ENCODE results near the gene PCDH18.
"Not testable (repeated sequence)": the region's sequence is repeated elsewhere in the genome, so short reads cannot be mapped to it uniquely, and the experiment has no call there.

PCDH18 gene, protein sequence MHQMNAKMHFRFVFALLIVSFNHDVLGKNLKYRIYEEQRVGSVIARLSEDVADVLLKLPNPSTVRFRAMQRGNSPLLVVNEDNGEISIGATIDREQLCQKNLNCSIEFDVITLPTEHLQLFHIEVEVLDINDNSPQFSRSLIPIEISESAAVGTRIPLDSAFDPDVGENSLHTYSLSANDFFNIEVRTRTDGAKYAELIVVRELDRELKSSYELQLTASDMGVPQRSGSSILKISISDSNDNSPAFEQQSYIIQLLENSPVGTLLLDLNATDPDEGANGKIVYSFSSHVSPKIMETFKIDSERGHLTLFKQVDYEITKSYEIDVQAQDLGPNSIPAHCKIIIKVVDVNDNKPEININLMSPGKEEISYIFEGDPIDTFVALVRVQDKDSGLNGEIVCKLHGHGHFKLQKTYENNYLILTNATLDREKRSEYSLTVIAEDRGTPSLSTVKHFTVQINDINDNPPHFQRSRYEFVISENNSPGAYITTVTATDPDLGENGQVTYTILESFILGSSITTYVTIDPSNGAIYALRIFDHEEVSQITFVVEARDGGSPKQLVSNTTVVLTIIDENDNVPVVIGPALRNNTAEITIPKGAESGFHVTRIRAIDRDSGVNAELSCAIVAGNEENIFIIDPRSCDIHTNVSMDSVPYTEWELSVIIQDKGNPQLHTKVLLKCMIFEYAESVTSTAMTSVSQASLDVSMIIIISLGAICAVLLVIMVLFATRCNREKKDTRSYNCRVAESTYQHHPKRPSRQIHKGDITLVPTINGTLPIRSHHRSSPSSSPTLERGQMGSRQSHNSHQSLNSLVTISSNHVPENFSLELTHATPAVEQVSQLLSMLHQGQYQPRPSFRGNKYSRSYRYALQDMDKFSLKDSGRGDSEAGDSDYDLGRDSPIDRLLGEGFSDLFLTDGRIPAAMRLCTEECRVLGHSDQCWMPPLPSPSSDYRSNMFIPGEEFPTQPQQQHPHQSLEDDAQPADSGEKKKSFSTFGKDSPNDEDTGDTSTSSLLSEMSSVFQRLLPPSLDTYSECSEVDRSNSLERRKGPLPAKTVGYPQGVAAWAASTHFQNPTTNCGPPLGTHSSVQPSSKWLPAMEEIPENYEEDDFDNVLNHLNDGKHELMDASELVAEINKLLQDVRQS

DNA sequence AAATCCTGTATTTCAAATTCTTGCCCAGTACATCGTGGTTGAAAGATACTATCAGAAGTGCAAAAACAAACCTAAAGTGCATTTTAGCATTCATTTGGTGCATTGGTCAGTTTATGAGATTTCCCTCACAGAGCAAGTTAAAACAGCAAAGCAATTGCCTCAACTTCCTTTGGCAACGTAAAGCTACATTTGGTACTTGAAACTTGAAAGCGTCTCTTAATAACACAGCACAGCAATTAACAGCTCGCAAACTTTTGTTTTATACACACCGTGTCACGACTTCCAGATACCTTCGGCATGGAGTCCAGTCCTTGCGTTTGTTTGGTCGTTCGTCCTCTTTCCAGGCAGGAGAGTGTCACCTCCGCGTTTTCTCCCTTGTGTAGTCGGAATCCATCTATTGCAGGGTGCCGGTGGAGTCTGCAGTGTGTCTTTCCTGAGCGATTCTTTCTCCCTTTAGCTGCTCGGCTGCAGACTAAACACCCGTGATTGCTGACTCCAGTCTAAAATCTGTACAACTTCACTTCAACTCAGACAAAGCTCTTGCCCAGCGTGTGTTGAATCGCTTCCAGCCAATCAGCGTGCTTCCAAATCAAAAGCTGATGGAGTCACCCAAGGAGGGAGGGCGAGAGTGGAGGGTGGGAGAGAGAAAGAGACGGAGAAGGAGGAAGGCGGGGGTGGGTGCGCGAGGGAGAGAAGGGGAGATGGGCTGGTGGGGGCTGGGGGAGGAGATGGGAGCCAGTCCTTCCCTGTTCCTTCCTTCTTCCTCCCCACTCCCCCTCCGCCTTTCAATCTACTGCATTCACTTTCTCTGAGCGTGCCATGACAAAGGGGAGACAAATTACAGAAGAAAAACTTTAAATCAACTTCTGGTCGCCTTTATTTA is at the start of gene PCDH18:
PCDH18 (minus strand) TSS at position 509 of the 883 bp plus-strand sequence; CDS start at position 103, 406 bp downstream.
- DNase-seq = no peak

DNA sequence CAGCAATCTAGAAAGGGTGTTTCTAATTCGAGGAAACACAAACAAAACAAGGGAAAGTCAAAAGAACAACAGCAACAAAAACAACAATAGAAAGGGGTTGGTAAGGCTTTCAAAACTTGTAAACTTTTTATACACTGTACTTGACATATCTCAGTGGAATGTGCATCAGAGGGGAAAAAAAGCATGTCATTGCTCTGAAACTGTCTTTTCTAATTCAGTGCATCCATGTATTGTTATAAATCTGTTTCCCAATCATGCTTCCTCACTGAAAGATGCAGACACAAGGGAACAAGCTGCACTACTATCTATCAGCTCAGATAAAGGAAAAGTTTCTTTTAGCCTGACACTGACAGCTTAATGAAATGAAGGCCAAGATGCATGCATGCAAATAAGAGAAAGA is 44.2 kb upstream of the PCDH18 start:
- no peak for DNase-seq

DNA sequence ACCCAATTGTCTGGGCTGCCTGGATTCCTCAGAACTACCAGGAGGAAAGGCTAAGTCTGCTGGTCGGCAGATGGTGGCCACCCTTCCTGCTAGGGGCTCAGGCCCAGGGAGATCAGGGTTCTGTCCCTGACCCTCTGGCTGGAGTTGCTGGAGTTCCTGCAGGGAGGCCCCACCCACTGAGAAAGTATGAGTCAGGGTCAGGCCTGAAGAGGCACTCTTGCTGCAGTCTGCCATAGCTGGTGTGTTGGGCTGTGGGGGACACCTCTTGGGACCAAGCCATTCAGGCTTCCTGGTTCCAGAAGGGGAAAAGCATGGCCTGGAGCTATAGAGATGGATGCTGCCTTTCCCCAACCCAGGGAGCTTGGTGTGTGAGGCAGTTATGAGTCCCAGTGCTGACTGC is 40.4 kb upstream of the PCDH18 start:
- DNase-seq = no peak

DNA sequence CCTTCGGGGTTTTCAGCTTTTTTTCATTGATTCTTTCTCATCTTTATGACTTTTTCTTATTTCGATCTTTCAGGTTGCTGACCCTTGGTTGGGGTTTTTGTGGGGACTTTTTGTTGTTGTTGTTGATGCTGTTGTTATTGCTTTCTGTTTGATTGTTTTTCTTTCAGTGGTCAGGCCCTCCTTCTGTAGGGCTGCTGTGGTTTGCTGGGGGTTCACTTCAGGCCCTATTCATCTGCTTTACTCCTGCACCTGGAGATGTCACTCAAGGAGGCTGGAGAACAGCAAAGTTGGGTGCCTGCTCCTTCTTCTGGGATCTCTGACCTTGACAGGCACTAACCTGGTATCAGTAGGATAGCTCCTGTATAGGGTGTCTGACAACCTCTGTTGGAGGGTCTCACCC is 39.9 kb upstream of the PCDH18 start:
- no peak for DNase-seq

DNA sequence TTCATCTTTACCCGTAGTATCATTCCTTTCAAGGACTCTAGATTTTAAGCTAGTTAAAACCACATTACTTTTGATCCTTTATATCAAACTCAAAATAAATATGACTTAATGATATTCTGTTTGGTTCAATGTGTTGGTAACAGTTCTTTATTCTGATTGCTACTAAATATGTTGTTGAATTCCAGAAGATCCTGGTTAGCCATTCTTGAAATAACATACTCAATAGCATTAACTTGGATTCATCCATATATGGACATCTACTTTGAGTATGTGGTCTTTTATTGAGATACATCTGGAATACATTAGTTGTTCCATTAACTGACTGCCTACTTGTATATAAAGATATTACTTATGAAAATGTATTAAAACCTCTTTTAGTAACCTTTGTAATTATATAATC is 27.5 kb upstream of the PCDH18 start:
- no peak for DNase-seq

DNA sequence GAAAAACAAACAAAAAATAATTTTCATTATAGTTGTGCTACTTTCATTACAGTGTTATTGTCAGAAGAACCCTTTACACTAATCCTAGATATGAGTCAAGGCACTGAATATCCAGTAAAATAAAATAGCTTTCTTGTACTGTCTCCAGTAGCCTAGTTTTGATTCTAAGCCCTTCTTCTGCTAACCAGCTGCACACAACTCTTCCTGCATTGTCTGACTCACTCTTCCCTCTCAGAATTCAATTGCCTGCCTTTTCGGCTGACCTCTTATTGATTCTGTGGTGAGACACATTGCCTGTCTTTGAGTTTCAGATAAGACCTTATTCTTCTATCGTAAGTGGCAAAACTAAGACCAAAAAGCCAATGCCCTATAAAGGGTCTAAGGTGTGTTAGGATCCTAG is 26.7 kb upstream of the PCDH18 start:
- no peak for DNase-seq

DNA sequence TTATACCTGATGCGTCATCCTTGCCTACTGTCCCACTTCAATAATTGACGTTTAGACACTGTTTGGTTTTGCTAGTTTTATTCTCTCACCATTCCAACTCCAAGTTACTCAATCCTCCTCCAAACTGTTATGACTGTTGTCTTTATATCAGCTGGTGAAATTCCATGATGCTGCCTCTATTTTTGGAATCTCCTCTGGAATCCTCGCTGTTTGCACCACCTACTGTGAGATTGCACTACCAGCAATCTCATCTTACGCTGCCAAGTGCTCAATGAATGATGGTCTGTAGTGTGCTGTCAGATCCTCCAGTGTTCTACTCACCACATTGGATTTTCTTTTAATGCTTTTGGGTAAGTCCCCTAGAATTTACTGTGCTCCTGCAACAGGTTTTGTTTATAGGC is 13.2 kb upstream of the PCDH18 start:
- no peak for DNase-seq

DNA sequence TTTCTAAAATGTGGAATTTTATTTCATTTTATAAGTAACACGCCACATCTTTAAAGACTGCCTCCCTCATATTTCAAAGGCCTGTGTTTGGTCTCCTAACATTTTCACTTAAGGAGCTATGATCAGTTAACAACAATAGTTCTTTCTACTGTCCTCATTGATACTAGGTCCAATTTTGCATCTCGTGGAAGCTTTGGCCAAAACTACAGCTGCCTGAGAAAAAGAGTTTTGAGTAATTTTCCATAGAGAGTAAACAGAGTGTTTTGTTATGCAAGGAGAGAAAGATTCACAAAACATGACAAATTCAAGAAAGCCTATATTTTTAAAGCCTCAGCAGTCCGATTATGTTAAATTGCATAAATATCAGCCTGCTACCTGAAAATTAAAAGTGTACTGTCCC is 11.4 kb upstream of the PCDH18 start:
- no peak for DNase-seq

DNA sequence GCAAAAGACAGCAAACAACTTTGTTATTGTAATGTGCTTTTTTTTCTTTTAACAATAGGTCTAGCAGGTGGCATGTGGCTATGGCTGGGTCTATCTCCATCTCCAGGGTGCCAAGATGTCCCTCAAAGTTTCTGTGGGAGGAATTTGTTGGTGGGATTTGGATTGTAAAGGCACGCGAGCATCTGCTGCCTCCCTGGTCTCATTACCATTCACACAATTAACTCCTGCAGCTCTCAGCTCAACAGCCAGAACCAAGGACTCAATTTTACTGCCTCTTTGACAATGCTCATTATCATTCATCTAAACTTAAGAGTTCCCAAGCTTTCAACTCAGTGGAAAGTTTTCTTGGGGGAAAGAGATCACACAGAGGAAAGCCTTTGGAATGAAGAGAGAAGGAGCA is 10.9 kb upstream of the PCDH18 start:
- no peak for DNase-seq

DNA sequence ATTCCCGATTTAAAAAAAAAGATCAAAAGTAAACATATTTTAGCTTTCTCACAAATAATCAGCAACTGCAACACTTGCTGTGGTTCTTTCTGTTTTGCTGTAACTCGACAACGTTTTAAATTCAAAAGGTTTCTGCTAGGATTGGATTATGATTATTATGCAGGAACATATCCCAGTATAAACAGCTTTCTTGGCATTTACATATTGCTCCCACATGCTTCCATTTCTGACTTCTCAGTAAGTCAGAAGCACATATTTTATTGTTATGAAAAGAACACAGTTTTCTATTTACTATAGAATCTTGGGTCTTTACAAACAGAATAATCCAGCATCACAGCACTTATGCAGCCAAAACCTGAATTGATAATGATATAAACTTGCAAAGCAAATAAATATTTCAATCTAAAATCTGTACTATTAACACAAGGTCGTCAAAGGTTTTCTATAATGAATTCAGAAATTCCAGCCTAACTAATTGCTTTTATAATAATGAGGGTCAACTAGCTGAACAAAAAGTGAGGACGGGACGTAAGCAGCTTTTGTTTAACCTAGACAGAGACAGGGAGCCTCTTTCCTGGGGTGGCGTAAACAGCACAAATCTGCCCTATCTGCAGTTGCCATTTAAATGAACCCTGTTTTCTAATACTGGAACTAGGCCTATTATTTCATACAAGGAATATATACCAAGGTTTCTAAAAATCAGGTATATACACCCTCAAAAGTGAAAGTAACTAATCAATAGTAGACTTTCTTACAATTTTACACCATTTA is 9.8 kb upstream of the PCDH18 start:
- no peak for DNase-seq

DNA sequence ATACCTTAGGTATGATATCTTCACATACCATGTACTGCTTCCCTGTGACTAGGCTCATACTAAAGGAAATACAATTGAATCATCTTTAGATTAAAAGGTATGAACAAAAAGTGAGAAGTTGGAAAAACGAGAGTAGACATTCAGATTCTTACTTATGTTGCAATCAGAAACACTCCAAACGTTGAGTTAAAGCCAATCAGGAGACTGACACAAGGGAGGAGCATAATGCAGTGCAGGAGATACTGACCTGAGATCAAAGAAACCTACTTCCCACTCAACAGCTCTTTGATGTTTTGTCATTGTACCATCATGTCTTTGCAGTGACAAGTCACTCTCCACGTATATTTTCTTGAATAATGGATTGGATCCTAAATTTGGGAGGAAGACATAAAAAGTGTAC is 8.9 kb upstream of the PCDH18 start:
- no peak for DNase-seq

DNA sequence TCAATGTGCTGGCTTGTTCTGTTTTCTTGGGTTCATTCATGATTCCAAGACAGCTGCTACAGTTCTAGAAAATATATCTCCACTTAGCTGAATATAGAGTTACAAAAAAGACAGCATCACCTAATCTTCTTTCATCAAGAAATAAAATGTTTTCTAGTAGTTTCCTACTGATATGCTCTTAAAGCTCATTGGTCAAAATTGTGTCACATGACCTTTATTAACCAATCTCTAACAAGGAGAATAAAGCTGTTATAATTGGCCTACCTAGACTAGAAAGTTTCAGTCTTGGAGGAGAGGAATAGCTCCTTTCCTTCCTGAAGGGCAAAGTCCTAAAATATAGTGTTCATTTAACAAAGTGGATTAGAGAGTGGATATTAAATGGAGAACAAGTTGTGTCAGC is 8.1 kb upstream of the PCDH18 start:
- no peak for DNase-seq

DNA sequence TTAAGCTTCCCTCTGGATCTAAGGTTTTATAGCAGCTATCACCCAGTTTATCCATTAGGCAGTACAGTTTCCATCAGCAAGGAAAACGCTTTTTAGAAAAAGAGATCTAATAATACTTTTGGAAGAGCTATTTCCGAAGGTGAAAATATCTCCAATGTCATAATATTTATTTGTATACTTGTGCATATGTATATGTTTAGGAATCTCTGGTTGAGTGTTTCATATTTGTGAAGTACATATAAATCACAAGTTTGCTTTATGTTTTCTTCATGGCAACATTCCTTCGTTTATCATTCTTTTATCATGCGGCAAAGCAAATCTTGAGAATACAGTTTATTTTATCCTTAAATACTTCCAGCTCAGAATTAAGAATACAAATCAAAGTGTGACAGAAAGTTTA is 6.2 kb upstream of the PCDH18 start:
- DNase-seq = no peak

DNA sequence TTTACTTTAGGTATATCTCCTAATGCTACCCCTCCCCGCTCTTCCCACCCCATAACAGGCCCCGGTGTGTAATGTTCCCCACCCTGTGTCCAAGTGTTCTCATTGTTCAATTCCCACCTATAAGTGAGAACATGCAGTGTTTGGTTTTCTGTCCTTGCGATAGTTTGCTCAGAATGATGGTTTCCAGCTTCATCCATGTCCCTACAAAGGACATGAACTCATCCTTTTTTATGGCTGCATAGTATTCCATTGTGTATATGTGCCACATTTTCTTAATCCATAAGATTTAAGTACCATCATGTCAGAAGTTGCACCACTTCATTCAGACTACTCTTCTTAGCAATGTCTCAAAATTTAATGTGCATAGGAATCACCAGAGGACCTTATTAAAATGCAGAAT is 5.5 kb upstream of the PCDH18 start:
- DNase-seq = not testable (repeated sequence)

DNA sequence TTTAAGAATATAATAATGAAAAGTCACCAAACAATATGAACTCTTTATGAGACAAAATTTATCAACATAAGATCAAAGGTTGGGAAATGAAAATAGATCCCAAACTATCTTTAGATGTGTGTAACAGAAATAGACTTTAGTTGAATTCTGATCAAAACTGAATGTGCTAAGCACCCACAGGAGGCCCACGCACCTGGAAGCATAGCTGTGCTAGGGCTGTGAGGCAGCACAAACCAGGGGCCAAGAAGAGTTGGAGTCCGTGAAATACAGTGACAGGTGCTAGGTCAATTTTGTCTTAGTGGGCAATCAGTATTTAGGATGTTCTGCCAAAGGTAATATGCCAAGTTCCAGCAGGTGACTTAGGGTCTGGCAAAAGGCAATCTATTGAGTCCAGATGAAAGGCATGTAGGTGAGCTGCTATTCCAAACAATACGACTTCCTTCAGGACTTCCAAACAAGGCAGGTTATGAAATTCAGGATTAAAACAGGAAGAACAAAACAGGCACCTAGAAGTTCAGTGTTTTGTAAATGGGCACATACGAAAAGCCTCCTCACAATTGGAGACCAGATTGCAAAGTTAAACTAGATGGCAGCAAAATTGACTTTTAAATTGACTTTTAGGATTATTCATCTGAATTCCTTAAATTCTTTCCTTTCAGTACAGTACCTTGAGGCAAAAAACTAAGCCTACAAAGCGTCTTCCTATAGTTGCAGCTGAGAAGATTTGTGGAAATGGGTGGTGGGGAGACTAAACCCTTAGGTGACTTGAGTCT is 4.7 kb upstream of the PCDH18 start:
- no peak for DNase-seq

DNA sequence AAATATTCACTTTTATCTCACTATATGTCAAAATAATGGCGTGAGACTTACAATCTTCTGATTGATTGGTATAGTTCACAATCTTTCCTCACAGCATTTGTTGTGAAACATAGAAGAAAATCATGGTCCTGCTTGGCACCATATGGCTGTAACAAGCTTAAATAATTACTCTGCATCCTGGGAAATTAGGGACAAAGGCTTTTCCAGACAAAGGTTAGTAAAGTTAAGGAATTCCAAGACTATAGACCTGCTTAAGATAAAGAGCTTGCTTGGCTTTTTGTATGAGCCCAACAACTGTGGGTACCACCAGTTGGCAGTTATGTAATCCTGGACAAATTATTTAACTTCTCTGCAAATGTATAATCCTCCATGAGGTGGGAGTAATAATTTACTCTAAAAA is 3.4 kb upstream of the PCDH18 start:
- DNase-seq = no peak

DNA sequence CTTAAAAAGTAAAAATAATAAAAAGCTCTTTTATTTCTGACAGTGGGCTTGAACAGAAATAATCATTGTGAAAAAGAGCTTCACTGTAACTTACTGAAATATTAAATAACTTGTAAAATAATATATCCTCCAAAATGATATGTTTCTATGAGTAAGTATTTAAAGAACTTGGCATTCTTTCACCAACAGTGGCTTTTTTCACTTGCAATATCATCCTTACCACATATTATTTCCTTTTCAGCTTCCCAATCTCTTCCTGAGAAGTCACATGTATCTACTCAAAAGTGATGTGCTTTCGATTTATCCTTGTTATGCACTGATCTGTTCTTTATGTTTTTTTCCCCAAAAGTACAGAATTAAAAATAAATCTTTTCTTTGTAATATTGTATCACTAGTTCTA is 2.2 kb upstream of the PCDH18 start:
- DNase-seq = no peak

DNA sequence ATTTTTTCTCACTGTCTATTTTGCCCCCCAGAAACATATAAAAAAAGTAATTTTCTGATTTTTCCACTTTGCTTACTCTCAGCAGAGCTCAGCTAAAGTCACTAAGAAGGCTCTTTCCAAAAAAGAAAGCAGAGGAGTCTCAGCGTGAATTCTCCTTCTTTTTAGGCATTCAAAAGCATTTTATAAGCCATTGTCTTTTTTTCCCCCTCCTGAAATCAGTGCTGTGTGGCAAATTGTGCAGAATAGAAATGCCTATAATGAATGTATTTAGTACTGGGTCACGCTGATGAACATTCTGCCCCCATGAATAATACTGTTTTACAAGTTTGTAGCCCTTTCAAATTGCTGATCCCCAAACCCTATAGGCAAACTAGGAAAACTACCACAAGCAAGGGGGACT is 1.6 kb upstream of the PCDH18 start:
- DNase-seq = no peak

DNA sequence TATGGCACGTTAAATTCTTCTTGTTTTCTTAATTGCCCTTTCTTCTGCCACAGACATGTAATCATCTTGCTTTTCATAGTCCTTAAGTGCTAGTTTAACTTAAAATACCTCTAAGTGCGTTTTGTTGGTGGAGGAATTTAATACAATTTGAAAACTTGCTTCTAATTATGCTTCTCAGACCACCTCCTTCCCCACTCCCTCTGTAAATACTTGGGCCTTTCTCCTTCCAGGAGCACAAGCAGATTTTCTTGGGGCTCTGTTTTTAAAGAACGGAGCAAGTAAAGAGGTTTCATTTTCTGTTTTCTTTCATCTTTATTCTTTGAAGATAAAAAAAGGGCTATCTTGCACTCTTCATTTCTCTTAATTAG is 559 bp upstream of the PCDH18 start:
- no peak for DNase-seq

DNA sequence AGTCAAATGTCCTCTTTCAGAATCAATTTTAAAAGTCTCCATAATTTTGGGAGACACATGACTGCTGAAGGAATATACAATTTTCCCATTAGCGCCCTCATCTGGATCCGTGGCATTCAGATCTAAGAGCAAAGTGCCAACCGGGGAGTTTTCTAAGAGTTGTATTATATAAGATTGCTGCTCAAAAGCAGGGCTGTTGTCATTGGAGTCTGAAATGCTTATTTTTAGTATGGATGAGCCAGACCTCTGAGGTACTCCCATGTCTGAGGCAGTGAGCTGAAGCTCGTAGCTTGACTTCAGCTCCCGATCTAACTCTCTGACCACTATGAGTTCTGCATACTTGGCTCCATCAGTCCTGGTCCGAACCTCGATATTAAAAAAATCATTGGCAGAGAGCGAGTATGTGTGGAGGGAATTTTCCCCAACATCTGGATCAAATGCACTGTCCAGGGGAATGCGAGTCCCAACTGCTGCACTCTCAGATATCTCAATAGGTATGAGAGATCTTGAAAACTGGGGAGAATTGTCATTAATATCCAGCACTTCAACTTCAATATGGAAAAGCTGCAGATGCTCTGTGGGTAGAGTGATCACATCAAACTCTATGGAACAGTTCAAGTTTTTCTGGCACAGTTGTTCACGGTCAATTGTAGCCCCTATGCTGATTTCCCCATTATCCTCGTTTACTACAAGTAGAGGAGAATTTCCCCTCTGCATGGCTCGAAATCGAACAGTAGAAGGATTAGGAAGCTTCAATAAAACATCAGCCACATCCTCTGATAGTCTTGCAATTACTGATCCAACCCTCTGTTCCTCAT is 917 bp downstream of the PCDH18 start:
- DNase-seq = no peak
